Measurements from ENCODE around the gene SON. TPM values are rescaled to one million over a fixed set of nuclear protein-coding genes. Genes with fewer than 3 reads are reported as not detected.

SON gene
- total RNA-seq, 1 donor from 2014 or later: 119 TPM

DNA sequence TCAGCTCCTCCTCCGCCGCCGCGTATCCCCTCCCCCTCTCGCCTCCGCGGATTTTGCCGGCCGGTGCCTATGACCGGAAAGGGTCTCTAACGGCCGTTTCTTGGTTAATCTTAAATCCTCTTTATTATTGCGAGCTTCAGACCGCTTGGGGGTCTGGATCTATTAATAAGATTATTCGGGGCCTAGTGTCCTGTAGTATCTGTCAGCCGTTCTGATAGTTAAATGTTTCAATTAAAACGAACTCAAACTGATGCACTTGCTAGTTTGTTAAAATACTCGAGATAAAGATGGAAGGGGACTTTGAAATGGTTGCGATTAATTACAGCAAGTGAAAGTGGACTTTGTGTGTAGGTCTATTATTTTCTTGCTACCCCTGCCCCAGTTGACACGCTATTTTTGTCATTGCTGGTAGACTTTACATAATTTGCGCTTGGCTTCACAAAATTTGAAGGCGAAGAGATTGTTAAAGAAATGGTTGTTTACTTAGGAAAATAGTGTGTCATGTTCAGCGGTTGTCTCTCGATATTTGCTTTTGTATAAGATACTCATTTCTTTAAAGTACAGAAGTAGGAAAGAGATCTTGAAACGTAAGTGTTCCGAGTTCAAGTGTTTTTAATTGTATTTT is 779 bp downstream of the SON start:
- DNase-seq: no peak

DNA sequence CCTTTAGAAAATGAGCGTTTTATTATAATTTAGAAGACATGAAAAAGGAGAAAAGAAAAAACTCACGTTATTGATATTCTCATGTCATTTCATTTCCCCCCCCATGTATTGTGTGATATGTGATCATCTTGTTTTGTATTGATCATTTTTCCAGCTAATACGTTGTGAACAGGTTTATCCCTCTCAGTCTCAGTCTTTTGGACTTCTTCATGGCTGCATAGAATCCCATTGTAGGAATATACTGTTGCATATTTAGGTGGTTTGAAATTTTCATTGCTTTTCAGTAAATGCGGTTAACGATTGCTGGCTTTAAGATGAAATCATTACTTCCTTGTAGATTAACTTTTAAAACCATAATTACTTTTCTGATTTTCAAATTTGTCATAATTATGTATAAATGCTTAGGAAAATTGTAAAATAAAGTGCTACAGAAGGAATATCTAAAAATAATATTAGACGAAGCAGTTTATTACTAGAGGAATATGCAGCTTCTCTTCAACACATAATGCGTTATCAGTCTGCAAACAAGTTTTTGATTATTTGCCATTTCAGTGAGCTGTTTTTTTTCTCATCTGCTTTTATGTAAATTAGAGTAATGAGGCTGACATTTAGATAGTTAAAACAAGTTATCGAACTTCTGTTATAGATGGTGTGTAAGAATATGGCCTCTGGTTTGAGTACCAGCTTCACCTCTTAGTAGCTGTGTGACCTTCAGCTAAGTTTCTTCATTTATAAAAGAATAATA is 1.8 kb downstream of the SON start:
- no peak for DNase-seq

DNA sequence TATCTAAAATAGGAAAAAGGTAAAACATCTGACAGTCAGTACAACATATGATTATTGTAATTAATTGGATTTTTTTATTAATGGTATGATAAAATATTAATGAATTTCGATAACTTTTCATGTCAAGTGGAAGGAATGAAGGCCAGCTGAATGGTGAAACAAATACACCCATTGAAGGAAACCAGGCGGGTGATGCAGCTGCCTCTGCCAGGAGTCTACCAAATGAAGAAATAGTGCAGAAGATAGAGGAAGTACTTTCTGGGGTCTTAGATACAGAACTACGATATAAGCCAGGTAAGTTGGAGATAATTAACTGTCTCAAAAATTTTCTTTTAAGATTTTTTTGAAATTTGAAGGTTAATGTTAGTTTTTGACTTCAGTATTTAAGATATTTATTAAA is 3.2 kb downstream of the SON start:
- no peak for DNase-seq

DNA sequence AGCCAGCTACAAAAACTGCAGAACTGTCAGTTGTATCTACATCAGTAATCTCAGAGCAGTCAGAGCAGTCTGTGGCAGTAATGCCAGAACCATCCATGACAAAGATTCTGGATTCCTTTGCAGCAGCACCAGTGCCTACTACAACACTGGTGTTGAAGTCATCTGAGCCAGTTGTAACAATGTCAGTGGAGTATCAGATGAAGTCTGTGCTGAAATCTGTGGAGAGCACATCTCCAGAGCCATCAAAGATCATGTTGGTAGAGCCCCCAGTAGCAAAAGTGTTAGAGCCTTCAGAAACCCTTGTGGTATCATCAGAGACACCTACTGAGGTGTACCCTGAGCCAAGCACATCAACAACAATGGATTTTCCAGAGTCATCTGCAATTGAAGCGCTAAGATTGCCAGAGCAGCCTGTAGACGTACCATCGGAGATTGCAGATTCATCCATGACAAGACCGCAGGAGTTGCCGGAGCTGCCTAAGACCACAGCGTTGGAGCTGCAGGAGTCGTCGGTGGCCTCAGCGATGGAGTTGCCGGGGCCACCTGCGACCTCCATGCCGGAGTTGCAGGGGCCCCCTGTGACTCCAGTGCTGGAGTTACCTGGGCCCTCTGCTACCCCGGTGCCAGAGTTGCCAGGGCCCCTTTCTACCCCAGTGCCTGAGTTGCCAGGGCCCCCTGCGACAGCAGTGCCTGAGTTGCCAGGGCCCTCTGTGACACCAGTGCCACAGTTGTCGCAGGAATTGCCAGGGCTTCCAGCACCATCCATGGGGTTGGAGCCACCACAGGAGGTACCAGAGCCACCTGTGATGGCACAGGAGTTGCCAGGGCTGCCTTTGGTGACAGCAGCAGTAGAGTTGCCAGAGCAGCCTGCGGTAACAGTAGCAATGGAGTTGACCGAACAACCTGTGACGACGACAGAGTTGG is 7.3 kb downstream of the SON start:
- no peak for DNase-seq

DNA sequence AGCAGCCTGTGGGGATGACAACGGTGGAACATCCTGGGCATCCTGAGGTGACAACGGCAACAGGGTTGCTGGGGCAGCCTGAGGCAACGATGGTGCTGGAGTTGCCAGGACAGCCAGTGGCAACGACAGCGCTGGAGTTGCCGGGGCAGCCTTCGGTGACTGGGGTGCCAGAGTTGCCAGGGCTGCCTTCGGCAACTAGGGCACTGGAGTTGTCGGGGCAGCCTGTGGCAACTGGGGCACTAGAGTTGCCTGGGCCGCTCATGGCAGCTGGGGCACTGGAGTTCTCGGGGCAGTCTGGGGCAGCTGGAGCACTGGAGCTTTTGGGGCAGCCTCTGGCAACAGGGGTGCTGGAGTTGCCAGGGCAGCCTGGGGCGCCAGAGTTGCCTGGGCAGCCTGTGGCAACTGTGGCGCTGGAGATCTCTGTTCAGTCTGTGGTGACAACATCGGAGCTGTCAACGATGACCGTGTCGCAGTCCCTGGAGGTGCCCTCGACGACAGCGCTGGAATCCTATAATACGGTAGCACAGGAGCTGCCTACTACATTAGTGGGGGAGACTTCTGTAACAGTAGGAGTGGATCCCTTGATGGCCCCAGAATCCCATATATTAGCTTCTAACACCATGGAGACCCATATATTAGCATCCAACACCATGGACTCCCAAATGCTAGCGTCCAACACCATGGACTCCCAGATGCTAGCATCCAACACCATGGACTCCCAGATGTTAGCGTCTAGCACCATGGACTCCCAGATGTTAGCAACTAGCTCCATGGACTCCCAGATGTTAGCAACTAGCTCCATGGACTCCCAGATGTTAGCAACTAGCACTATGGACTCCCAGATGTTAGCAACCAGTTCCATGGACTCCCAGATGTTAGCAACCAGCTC is 8.2 kb downstream of the SON start:
- DNase-seq: no peak

DNA sequence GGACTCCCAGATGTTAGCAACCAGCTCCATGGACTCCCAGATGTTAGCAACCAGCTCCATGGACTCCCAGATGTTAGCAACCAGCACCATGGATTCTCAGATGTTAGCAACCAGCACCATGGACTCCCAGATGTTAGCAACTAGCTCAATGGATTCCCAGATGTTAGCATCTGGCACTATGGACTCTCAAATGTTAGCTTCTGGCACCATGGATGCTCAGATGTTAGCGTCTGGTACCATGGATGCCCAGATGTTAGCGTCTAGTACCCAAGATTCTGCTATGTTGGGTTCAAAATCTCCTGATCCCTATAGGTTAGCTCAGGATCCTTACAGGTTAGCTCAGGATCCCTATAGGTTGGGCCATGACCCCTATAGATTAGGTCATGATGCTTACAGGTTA is 8.8 kb downstream of the SON start:
- DNase-seq: no peak

DNA sequence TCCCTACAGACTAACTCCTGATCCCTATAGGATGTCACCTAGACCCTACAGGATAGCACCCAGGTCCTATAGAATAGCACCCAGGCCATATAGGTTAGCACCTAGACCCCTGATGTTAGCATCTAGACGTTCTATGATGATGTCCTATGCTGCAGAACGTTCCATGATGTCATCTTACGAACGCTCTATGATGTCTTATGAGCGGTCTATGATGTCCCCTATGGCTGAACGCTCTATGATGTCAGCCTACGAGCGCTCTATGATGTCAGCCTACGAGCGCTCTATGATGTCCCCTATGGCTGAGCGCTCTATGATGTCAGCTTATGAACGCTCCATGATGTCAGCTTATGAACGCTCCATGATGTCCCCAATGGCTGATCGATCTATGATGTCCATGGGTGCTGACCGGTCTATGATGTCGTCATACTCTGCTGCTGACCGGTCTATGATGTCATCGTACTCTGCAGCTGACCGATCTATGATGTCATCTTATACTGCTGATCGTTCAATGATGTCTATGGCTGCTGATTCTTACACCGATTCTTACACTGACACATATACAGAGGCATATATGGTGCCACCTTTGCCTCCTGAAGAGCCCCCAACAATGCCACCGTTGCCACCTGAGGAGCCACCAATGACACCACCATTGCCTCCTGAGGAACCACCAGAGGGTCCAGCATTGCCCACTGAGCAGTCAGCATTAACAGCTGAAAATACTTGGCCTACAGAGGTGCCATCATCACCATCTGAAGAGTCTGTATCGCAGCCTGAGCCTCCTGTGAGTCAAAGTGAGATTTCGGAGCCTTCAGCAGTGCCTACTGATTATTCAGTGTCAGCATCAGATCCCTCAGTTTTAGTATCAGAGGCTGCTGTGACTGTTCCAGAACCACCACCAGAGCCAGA is 9.5 kb downstream of the SON start:
- no peak for DNase-seq

DNA sequence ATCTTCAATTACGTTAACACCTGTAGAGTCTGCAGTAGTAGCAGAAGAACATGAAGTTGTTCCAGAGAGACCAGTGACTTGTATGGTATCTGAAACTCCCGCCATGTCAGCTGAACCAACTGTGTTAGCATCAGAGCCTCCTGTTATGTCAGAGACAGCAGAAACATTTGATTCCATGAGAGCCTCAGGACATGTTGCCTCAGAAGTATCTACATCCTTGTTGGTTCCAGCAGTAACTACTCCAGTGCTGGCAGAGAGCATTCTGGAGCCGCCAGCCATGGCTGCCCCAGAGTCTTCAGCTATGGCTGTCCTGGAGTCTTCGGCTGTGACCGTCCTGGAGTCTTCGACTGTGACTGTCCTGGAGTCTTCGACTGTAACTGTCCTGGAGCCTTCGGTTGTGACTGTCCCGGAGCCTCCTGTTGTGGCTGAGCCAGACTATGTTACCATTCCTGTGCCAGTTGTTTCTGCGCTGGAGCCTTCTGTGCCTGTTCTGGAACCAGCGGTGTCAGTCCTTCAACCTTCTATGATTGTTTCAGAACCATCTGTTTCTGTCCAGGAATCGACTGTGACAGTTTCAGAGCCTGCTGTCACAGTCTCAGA is 10.3 kb downstream of the SON start:
- DNase-seq: no peak

DNA sequence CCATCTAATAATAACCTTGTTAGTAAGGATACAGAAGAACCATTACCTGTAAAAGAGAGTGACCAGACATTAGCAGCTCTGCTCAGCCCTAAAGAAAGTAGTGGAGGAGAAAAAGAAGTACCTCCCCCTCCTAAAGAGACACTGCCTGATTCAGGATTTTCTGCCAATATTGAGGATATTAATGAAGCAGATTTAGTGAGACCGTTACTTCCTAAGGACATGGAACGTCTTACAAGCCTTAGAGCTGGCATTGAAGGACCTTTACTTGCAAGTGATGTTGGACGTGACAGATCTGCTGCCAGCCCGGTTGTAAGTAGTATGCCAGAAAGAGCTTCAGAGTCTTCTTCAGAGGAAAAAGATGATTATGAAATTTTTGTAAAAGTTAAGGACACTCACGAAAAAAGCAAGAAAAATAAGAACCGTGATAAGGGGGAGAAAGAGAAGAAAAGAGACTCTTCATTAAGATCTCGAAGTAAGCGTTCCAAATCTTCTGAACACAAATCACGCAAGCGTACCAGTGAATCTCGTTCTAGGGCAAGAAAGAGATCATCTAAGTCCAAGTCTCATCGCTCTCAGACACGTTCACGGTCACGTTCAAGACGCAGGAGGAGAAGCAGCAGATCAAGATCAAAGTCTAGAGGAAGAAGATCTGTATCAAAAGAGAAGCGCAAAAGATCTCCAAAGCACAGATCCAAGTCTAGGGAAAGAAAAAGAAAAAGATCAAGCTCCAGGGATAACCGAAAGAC is 11.6 kb downstream of the SON start:
- DNase-seq: no peak

DNA sequence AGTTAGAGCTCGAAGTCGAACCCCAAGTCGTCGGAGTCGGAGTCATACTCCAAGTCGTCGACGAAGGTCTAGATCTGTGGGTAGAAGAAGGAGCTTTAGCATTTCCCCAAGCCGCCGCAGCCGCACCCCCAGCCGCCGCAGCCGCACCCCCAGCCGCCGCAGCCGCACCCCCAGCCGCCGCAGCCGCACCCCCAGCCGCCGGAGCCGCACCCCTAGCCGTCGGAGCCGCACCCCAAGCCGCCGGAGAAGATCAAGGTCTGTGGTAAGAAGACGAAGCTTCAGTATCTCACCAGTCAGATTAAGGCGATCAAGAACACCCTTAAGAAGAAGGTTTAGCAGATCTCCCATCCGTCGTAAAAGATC is 12.1 kb downstream of the SON start:
- DNase-seq: no peak

DNA sequence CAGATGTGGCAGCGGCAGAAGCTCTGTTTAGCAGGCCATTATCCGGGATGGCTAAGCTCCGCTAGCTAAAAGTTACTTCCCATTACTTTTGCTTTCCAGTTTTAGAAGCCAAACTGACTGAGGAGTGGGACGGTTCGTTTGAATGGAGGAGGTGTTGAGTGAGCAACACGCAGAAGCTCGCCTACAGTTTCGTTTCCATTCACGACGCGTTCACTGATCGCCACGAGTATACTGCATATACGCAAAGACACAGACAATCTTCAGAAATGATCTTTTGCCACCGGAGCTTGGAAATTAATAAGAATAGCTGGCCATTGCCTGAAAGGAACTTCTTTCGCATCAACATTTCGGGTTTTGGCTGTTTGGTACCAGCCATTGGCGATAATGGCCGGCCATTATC is 14.6 kb downstream of the SON start:
- DNase-seq: no peak

DNA sequence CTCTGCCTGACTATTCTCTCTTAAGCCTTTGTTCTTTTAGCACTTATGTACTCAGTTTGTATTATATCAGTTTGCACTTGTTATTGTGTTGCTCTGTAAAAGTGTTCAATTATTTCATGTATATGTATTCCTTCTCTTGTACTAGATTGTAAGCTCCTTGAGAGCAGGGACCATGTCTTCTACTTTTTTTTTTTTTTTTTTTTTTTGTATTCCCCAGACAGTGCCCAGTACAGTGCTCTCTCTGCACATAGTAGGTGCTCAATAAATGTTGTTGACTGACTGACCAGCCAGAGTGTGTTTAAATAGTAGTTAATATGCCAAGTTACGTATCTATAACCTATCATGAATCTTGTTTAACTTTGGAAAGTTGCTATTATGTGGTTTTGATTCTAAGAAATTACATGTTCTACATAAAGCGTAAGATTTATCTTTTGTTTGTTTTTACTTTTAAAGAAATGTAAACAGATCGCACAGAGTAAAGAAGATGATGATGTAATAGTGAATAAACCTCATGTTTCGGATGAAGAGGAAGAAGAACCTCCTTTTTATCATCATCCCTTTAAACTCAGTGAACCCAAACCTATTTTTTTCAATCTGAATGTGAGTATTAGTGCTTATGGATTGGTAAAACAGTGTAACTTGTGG is 16.1 kb downstream of the SON start:
- no peak for DNase-seq

DNA sequence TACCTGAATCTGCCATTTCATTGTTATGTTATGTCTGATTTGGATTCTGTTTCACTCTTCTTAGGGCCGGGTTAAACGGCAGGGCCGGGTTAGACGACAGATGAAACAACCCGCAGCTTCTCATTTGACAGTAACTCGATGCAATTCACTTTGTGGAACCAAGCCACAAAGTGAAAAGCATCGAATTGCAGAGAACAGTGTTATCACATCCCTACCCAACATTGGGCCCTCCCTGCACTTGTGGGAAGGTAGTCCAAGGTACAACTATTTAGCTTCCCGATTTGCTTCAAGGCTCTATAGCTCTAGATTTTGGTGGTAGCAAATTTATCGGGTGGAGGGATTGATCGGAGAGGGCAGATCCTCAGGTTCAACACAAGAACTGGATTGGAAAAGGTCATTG is 17.0 kb downstream of the SON start:
- no peak for DNase-seq

DNA sequence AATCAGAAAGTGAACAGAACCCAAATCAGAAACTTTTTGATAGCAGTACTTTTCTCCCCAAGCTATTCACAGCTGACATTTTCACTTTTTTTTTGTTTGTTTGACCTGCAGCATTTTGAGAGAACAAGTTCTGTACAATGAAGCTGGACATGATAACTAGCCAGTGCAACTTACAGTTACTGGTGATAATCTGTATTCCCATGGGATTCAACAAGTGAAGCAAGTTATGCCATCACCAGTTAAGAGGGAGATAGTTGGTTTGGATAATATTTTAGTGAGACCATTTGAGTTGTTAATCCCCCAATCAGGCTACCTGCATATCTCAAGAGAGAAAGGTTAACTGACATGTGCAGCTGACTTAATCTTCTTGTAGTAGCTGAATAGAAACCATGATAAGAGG is 18.1 kb downstream of the SON start:
- DNase-seq: no peak

DNA sequence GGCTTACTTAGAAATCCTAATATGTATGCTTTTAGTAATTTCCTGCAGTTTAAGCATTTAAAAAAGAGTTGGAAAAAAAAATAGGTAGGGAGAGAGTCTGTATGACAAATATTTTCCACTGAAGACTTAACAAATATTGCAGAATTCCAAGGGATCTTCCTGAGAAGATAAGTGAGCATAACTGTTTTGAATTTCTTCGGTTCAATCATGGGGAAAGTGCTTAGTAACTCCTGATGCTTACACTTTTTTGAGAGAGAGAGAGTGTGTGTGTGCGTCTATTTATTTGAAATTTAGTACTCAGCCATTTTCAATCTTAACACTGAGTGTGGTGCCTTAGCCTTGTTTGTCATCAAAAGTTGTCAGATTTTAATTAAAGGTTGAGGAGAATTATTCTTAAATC is 18.5 kb downstream of the SON start:
- no peak for DNase-seq

DNA sequence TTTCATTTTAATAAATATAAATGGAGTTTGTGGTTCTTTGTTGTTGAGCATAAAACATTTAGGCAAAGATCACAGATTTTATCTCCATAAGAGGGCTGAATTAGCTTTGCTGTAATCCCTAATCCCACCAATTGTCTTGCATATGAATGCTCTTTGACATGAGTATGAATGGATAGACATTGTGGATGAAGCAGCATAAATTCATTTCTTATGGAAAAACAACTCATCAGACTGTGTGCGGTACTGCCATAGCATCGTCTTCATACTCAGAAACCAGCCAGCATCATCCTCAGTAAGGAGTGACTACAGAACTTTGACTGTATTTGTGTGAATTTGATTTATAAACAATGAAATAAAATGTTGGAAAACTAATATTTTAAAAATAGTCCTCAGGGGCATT is 19.6 kb downstream of the SON start:
- no peak for DNase-seq

DNA sequence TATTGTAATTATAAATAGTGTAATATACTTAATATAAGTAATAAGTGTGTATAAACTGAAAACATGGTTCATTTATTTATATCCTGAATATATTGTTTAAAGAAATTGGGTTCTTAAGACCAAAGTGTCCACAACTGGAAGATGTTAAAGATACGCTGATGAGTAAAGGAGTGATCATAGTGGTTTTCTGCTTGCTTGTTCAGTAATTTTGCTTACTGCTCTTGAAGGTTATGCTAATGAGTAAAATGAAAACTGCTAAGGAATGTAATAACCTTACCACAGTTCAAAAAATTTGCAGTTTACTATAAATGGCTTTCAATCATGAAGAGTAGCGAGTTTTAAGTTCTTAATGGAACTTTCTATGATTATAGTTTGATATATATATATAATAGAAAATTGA is 23.7 kb downstream of the SON start:
- no peak for DNase-seq

DNA sequence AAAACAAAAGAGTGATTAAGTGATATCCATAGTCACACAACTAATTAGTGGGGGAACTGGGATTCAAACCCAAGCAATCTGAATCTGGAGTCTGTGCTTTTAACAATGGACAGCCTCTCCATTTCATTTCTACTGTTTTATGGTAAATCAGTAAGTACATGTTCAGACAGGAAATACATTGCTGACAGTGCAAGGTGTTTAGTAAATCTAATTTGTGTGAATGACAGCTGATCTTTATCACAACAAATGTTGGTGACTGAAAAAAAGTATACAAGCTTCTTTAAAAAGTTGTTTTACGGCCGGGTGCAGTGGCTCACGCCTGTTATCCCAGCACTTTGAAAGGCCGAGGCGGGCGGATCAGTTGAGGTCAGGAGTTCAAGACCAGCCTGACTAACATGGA is 25.1 kb downstream of the SON start:
- DNase-seq: no peak

DNA sequence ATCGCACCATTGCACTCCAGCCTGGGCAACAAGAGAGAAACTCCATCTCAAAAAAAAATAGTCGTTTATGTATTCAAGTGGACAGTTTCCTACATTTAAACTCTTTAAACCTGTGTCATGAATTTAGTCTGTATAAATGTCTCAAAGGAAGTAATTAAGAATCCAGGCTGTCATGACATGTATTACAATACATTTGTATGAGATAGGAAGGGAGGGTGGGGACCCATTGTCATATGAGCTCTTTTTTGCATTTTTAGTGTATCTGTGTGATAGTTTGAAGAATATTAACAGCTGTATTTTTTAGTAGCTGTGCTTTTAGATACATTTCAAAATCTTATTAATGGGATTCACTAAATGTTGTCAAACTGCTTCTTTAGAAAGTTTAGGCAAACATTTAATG is 25.6 kb downstream of the SON start:
- DNase-seq: no peak

DNA sequence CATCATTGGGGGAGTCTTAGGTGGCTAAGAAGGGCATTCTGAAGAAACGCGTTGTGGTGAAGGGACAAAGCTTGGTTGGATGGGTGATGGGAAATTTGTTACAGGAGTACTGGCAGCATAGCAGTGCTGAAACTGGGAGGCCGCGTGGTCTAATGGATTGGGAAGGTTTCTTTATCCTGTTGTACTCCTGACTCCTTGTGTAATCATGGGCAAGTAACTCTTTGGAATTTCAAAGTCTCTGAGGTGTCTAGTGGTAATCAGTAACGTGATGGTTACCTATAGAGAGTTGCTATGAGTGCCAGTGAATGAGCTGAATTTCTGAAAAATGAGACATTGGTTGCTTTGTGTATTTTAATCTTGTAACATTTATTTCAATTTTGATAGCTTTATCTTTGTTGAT is 27.2 kb downstream of the SON start:
- DNase-seq: no peak
